ENCODE results near the gene ATP5MC2. TPM values are rescaled to one million over a fixed set of nuclear protein-coding genes. Genes with fewer than 3 reads are reported as not detected.

Gene ATP5MC2
- total RNA-seq, 1 donor from 2014 or later: 461 TPM

DNA sequence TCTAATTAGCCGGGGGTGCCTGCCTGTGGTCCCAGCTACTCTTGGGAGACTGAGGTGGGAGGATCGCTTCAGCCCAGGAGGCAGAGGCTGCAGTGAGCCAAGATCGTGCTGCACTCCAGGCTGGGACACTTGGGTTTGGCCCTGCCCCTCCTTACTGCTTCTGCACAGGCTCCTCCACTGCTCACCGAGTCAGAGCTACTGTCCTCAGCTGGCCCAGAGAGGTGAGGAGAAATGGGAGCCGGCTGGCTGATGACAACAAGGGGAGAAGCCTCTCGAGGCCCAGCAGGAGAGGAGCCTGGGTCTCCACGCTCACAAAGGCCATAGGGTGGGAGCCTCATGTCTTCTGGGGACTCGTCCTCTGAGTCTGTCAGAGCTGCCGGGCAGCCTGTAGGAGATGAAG, 37.6 kb upstream of the ATP5MC2 start:
- H3K4me2 ChIP-seq: no peak overlapping the region
- H3K79me2 ChIP-seq (ENCODE audit: low read depth): no peaks in the 10 kb centered on the region
- H4K20me1 ChIP-seq (ENCODE audit: low read depth): no peaks in the 10 kb centered on the region
- peaks cover 22% of the 10 kb centered on the region for H3K36me3 Mint-ChIP-seq
- H3K36me3 ChIP-seq: no peaks in the 10 kb centered on the region
- H3K27ac ChIP-seq: no peak overlapping the region
- no peak for TF ChIP-seq EZH2phosphoT487 (IDR thresholded peaks at IDR 0.05)
- no peak for TF ChIP-seq EZH2 (IDR thresholded peaks at IDR 0.05)
- TF ChIP-seq, protein P1, sequence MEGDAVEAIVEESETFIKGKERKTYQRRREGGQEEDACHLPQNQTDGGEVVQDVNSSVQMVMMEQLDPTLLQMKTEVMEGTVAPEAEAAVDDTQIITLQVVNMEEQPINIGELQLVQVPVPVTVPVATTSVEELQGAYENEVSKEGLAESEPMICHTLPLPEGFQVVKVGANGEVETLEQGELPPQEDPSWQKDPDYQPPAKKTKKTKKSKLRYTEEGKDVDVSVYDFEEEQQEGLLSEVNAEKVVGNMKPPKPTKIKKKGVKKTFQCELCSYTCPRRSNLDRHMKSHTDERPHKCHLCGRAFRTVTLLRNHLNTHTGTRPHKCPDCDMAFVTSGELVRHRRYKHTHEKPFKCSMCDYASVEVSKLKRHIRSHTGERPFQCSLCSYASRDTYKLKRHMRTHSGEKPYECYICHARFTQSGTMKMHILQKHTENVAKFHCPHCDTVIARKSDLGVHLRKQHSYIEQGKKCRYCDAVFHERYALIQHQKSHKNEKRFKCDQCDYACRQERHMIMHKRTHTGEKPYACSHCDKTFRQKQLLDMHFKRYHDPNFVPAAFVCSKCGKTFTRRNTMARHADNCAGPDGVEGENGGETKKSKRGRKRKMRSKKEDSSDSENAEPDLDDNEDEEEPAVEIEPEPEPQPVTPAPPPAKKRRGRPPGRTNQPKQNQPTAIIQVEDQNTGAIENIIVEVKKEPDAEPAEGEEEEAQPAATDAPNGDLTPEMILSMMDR (IDR thresholded peaks at IDR 0.05): no peak
- peaks cover 20% of the 10 kb centered on the region for H3K27me3 ChIP-seq
- H3K4me1 ChIP-seq: no peaks in the 10 kb centered on the region
- H3F3A ChIP-seq (ENCODE audit: low read depth): no peaks in the 10 kb centered on the region
- H3K4me1 Mint-ChIP-seq: peaks cover 16% of the 10 kb centered on the region
- H3K9ac ChIP-seq: no peak overlapping the region
- no peak overlapping the region for H2AFZ ChIP-seq (replicated peaks)
- H3K27ac Mint-ChIP-seq: no peak overlapping the region
- no peak for DNase-seq (ENCODE audit: low spot score)
- H3K27me3 Mint-ChIP-seq (ENCODE audit: insufficient read depth, low read depth): peaks cover 5% of the 10 kb centered on the region
- H3K9me3 Mint-ChIP-seq: no peaks in the 10 kb centered on the region
- H3K9me3 ChIP-seq (ENCODE audit: low read depth): no peaks in the 10 kb centered on the region
- no peak overlapping the region for H3K4me3 Mint-ChIP-seq
- H3K4me3 ChIP-seq: no peak overlapping the region

DNA sequence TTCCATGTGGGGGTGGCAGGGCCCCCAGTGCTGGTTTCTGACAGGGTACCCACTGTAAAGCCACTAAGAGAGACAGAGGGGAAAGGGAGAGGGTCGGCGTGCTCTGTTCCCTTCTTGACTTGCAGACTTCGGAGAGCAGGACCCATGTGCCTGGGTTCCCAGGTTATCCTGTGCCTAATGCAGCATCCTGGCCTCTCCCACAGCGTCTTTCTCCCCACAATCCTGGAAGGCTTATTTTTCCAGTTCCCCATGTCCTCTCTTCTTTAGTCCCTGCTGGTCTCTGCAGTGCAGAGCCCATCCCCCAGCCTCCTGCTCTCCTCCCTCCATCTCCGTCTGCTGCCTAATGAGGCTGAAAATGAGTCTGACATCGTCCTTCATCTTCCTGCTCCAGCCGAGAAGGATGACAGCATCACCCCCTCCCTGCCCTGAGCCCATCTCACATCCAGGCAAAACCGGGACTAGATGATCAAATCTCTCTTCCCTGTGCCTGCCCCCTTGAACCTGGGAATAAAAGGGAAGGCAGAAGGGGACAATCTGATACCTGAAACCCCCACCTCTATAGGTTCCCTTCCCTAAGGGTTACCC, 36.3 kb upstream of the ATP5MC2 start:
- H3K27me3 ChIP-seq: peaks cover 34% of the 10 kb centered on the region
- Mint-ChIP-seq H3K4me3 (no peak overlapping the region), H3K4me1 (peaks cover 16% of the 10 kb centered on the region), H3K9me3 (no peaks in the 10 kb centered on the region), H3K27me3 (ENCODE audit: insufficient read depth, low read depth) (peaks cover 9% of the 10 kb centered on the region), H3K27ac (peak overlapping the region; percentile 5), H3K36me3 (peaks cover 19% of the 10 kb centered on the region)
- no peaks in the 10 kb centered on the region for H3K79me2 ChIP-seq (ENCODE audit: low read depth)
- DNase-seq (ENCODE audit: low spot score): peak; percentile 20
- no peaks in the 10 kb centered on the region for H3K9me3 ChIP-seq (ENCODE audit: low read depth)
- no peak overlapping the region for H3K4me2 ChIP-seq
- H3K27ac ChIP-seq: no peak overlapping the region
- H2AFZ ChIP-seq (replicated peaks): no peak overlapping the region
- no peak overlapping the region for H3K4me3 ChIP-seq
- H3K9ac ChIP-seq: no peak overlapping the region
- TF ChIP-seq EZH2phosphoT487 (IDR thresholded peaks at IDR 0.05): no peak
- TF ChIP-seq, protein P1 (IDR thresholded peaks at IDR 0.05): no peak
- TF ChIP-seq EZH2 (IDR thresholded peaks at IDR 0.05): no peak
- no peaks in the 10 kb centered on the region for H3K4me1 ChIP-seq
- H3K36me3 ChIP-seq: no peaks in the 10 kb centered on the region
- no peaks in the 10 kb centered on the region for H4K20me1 ChIP-seq (ENCODE audit: low read depth)
- H3F3A ChIP-seq (ENCODE audit: low read depth): no peaks in the 10 kb centered on the region

DNA sequence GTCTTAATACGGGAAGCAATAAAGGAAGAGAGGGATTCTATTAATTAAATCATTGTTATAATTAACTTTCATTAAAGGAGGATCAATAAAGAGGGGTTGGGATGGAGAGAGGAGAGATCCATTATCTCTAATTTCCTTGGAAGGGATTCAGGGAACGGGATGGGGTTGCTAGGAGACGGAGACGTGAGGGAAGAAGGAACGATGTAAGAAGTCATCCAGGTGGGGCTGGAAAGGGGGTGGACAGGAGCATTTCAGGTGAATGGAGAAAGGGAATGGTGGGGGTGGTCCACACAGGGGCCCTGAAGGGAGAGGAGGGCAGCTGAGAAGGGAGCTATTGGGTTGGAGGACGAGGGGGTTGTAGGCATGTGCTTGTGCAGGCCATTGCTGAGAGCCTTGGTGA, 34.2 kb upstream of the ATP5MC2 start:
- no peak for TF ChIP-seq EZH2phosphoT487 (IDR thresholded peaks at IDR 0.05)
- TF ChIP-seq EZH2 (IDR thresholded peaks at IDR 0.05): no peak
- TF ChIP-seq, protein P1 (IDR thresholded peaks at IDR 0.05): no peak
- H3K9me3 Mint-ChIP-seq: no peaks in the 10 kb centered on the region
- H3K4me3 ChIP-seq: no peak overlapping the region
- H3K4me1 Mint-ChIP-seq: peaks cover 16% of the 10 kb centered on the region
- H3K9ac ChIP-seq: no peak overlapping the region
- no peaks in the 10 kb centered on the region for H3K4me1 ChIP-seq
- H3K4me3 Mint-ChIP-seq: no peak overlapping the region
- H3K9me3 ChIP-seq (ENCODE audit: low read depth): no peaks in the 10 kb centered on the region
- H3K36me3 Mint-ChIP-seq: peaks cover 9% of the 10 kb centered on the region
- H3K27me3 Mint-ChIP-seq (ENCODE audit: insufficient read depth, low read depth): peaks cover 11% of the 10 kb centered on the region
- no peaks in the 10 kb centered on the region for H3K79me2 ChIP-seq (ENCODE audit: low read depth)
- no peak overlapping the region for H3K4me2 ChIP-seq
- H3K27ac Mint-ChIP-seq: no peak overlapping the region
- no peaks in the 10 kb centered on the region for H4K20me1 ChIP-seq (ENCODE audit: low read depth)
- no peaks in the 10 kb centered on the region for H3F3A ChIP-seq (ENCODE audit: low read depth)
- DNase-seq (ENCODE audit: low spot score): no peak
- no peak overlapping the region for H3K27ac ChIP-seq
- no peak overlapping the region for H2AFZ ChIP-seq (replicated peaks)
- H3K36me3 ChIP-seq: no peaks in the 10 kb centered on the region
- peaks cover 54% of the 10 kb centered on the region for H3K27me3 ChIP-seq

Measured in neural progenitor cell (in vitro differentiated cells).